ENCODE results near the gene UGCG. TPM values are rescaled to one million over a fixed set of nuclear protein-coding genes. Genes with fewer than 3 reads are reported as not detected.

The UGCG gene
- total RNA-seq, 1 donor: 399 TPM

DNA sequence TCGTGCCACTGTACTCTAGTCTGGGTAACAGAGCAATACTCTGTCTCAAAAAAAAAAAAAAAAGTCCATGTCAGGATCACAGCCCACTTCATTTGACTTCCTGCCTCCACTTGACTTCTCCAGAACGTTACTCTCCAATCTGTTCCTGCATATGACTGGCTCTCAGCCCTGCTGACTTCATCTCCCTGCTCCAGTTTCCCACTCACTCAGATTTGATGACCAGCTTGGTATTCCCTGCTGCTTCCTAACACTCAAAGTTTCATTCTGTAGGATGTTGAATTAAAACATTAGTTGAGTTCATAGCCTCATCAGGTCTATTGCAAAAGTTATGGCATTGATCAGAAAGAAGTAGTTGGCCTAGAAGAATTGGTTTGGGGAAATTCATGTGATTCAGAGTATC is 52.3 kb downstream of the UGCG start:
- no peak overlapping the region for H3K4me3 ChIP-seq (ENCODE audit: low read depth, low read length)
- DNase-seq (ENCODE audit: low read depth): no peak
- TF ChIP-seq, protein P1, sequence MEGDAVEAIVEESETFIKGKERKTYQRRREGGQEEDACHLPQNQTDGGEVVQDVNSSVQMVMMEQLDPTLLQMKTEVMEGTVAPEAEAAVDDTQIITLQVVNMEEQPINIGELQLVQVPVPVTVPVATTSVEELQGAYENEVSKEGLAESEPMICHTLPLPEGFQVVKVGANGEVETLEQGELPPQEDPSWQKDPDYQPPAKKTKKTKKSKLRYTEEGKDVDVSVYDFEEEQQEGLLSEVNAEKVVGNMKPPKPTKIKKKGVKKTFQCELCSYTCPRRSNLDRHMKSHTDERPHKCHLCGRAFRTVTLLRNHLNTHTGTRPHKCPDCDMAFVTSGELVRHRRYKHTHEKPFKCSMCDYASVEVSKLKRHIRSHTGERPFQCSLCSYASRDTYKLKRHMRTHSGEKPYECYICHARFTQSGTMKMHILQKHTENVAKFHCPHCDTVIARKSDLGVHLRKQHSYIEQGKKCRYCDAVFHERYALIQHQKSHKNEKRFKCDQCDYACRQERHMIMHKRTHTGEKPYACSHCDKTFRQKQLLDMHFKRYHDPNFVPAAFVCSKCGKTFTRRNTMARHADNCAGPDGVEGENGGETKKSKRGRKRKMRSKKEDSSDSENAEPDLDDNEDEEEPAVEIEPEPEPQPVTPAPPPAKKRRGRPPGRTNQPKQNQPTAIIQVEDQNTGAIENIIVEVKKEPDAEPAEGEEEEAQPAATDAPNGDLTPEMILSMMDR (IDR thresholded peaks at IDR 0.05; ENCODE audit: insufficient read depth, low read depth, low read length): no peak

DNA sequence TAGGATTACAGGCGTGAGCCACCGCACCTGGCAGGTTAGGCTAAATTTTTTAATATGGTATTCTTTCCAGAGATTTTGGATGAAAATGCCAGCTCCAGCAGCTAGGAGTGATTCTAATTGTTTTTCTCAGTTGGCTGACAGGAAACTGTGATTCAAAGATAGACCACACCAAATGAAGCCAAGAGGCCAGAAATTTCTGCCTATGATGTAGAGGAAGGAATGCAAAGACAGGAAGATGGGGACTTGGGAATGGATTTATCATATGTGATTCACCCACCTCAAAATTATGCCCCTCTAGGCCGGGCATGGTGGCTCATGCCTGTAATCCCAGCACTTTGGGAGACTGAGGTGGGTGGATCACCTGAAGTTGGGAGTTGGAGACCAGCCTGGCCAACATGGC is 53.3 kb downstream of the UGCG start:
- DNase-seq (ENCODE audit: low read depth): no peak
- H3K4me3 ChIP-seq (ENCODE audit: low read depth, low read length): no peak overlapping the region
- TF ChIP-seq, protein P1 (IDR thresholded peaks at IDR 0.05; ENCODE audit: insufficient read depth, low read depth, low read length): no peak

DNA sequence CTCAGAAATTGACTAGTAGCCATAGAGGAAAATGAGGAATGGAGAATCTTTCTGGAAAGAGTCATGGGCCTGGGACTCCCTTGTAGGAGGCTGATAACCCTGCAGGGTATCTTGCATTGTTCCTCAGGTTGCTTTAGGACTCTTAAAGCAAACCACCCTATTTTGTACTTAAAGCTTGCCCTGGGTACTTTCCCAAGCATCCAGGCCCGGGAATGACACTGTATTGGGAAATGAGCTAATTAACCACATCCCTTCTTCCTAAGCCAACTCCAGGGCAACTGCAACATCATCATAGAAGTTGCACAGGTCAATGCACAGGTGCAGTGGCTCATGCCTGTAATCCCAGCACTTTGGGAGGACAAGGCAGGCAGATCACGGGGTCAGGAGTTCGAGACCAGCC is 55.9 kb downstream of the UGCG start:
- peak; percentile 84 for DNase-seq (ENCODE audit: low read depth)
- H3K4me3 ChIP-seq (ENCODE audit: low read depth, low read length): no peak overlapping the region
- TF ChIP-seq, protein P1 (IDR thresholded peaks at IDR 0.05; ENCODE audit: insufficient read depth, low read depth, low read length): no peak

DNA sequence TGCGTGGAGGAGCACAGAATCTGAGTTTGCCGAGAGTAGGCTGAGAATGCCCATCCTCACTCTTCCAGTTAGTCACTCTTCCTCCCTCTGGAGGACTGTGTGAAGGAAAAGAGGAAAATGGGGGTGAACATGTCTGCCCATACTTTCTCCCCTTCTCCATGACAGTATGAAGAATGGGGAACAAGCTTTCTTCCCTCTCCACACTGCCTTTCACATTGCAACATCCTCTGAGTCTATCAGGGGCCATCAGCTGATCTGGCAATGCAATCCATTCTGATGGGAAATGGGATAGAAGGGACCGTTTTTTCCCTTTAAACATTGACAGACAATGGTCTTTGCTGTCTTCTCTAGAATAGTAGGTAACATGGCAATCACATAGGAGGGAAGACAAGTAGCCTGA is 56.8 kb downstream of the UGCG start:
- TF ChIP-seq, protein P1 (IDR thresholded peaks at IDR 0.05; ENCODE audit: insufficient read depth, low read depth, low read length): no peak
- no peak for DNase-seq (ENCODE audit: low read depth)
- H3K4me3 ChIP-seq (ENCODE audit: low read depth, low read length): no peak overlapping the region

GRCh38 chr9:111955048-111955447 is 58.4 kb downstream of the UGCG start:
- DNase-seq (ENCODE audit: low read depth): no peak
- no peak overlapping the region for H3K4me3 ChIP-seq (ENCODE audit: low read depth, low read length)
- TF ChIP-seq, protein P1 (IDR thresholded peaks at IDR 0.05; ENCODE audit: insufficient read depth, low read depth, low read length): no peak

GRCh38 chr9:111957856-111958631 is 61.4 kb downstream of the UGCG start:
- H3K4me3 ChIP-seq (ENCODE audit: low read depth, low read length): peak overlapping the region; percentile 44
- peak; percentile 96 for DNase-seq (ENCODE audit: low read depth)
- TF ChIP-seq, protein P1 (IDR thresholded peaks at IDR 0.05; ENCODE audit: insufficient read depth, low read depth, low read length): no peak
